ENCODE measurements around the gene GPR62. TPM values are rescaled to one million over a fixed set of nuclear protein-coding genes. Genes with fewer than 3 reads are reported as not detected.

Gene GPR62
- total RNA-seq, 1 experiment from 2014 or later = not detected

- intact Hi-C loops (cut with micrococcal nuclease; ENCODE audit: unreplicated experiment) (no loop called here), in situ Hi-C loops (cut with HindIII; ENCODE audit: low pct_unique_long_range_greater_than_20kb, low sequenced_read_pairs) (no loop called here)
- H3K36me3 ChIP-seq (ENCODE audit: control insufficient read depth, insufficient read depth, low read length) = no peaks in the 10 kb centered on the region
- H3K27ac ChIP-seq (ENCODE audit: low read length) = no peak overlapping the region
- ChIA-PET CTCF (interaction anchor here (0.6 kb wide), 1 partner anchor 99 kb away, joined by 3 read pairs; no protein-coding TSS in a partner anchor), POLR2A (no interaction called here)
- no peak for DNase-seq (ENCODE audit: low read depth, low spot score)
- no peaks in the 10 kb centered on the region for H3K27me3 ChIP-seq (ENCODE audit: control insufficient read depth, insufficient read depth, low read length)
- BruUV-seq (replicated peaks) = no TSS peak
- no peak overlapping the region for H3K4me3 ChIP-seq (ENCODE audit: low read depth in 2 of 2, low read length in 2 of 2)
- TF ChIP-seq REST (IDR thresholded peaks at IDR 0.05; ENCODE audit: insufficient read depth in 1 of 2, low read depth in 2 of 2, low read length in 1 of 2) (no peak), POLR2AphosphoS5 (IDR thresholded peaks at IDR 0.05; ENCODE audit: low read depth, low read length) (no peak), SIN3A (IDR thresholded peaks at IDR 0.05; ENCODE audit: borderline replicate concordance, insufficient read depth, low read depth, low read length) (no peak), TCF7L2 (IDR thresholded peaks at IDR 0.05; ENCODE audit: low read depth, low read length) (no peak), CTCF (IDR thresholded peaks at IDR 0.05) (no peak)
- H3K9me3 ChIP-seq (ENCODE audit: control insufficient read depth, insufficient read depth, low read depth, low read length) = no peaks in the 10 kb centered on the region
- no peaks in the 10 kb centered on the region for H3K4me1 ChIP-seq (ENCODE audit: control insufficient read depth, insufficient read depth, low read length)
- ATAC-seq = no peak
Measured at GRCh38 chr3:51950899-51951298, 4.3 kb upstream of the GPR62 start.

GRCh38 chr3:51953445-51953844, 1.7 kb upstream of the GPR62 start:
- H3K27ac ChIP-seq (ENCODE audit: low read length) = no peak overlapping the region
- DNase-seq (ENCODE audit: low read depth, low spot score) (no peak), ATAC-seq (no peak)
- no peak overlapping the region for H3K4me3 ChIP-seq (ENCODE audit: low read depth in 2 of 2, low read length in 2 of 2)
- TF ChIP-seq POLR2AphosphoS5 (IDR thresholded peaks at IDR 0.05; ENCODE audit: low read depth, low read length) = no peak
- no peak for TF ChIP-seq REST (IDR thresholded peaks at IDR 0.05; ENCODE audit: insufficient read depth in 1 of 2, low read depth in 2 of 2, low read length in 1 of 2)
- no peak for TF ChIP-seq TCF7L2 (IDR thresholded peaks at IDR 0.05; ENCODE audit: low read depth, low read length)
- TF ChIP-seq SIN3A (IDR thresholded peaks at IDR 0.05; ENCODE audit: borderline replicate concordance, insufficient read depth, low read depth, low read length) = no peak
- no peak for TF ChIP-seq CTCF (IDR thresholded peaks at IDR 0.05)
- no peaks in the 10 kb centered on the region for H3K9me3 ChIP-seq (ENCODE audit: control insufficient read depth, insufficient read depth, low read depth, low read length)
- no TSS peak for BruUV-seq (replicated peaks)
- H3K36me3 ChIP-seq (ENCODE audit: control insufficient read depth, insufficient read depth, low read length) = no peaks in the 10 kb centered on the region
- in situ Hi-C loops (cut with HindIII; ENCODE audit: low pct_unique_long_range_greater_than_20kb, low sequenced_read_pairs) = no loop called here
- H3K4me1 ChIP-seq (ENCODE audit: control insufficient read depth, insufficient read depth, low read length) = no peaks in the 10 kb centered on the region
- no peaks in the 10 kb centered on the region for H3K27me3 ChIP-seq (ENCODE audit: control insufficient read depth, insufficient read depth, low read length)
- CTCF ChIA-PET = no interaction called here
- POLR2A ChIA-PET = interaction anchor here (0.5 kb wide), 1 partner anchor 1113 kb away, joined by 3 read pairs; no protein-coding TSS in a partner anchor
- intact Hi-C loops (cut with micrococcal nuclease; ENCODE audit: unreplicated experiment) = no loop called here

All from Panc1 (cell line).